NT2/D1 (cell line): ENCODE results near the gene CAPRIN2.

Experiments
- DNase-seq: peaks from one replicate; pipeline ENCODE4 v3.0.0-alpha.2; 2011; ENCODE audit warnings: low read depth, low spot score
- H3K27me3 ChIP-seq: 2 replicates; pipeline ENCODE4 v1.6.0; 2011; ENCODE audit warnings: mild to moderate bottlenecking; ENCODE audit not compliant: insufficient read length, insufficient read depth
- H3K36me3 ChIP-seq: 2 replicates; pipeline ENCODE4 v1.6.1; 2011; ENCODE audit warnings: mild to moderate bottlenecking, low read length, mixed read lengths; ENCODE audit not compliant: insufficient read depth, insufficient read length
- H3K4me1 ChIP-seq: 2 replicates; pipeline ENCODE4 v1.5.1; 2011; ENCODE audit not compliant: insufficient read depth, insufficient read length
- H3K4me3 ChIP-seq: 2 replicates; pipeline ENCODE4 v1.5.1; 2011; ENCODE audit warnings: low read depth; ENCODE audit not compliant: insufficient read length
- H3K9ac ChIP-seq: 2 replicates; pipeline ENCODE4 v1.6.0; 2011; ENCODE audit warnings: low read depth; ENCODE audit not compliant: insufficient read length
- H3K9me3 ChIP-seq: 2 replicates; pipeline ENCODE4 v1.5.1; 2011; ENCODE audit warnings: mild to moderate bottlenecking, low read length; ENCODE audit not compliant: insufficient read depth
- SUZ12 ChIP-seq: IDR thresholded peaks from 2 replicates; pipeline ENCODE4 v1.6.1; 2011; ENCODE audit not compliant: insufficient read length, insufficient read depth; ENCODE audit errors: extremely low read depth
- YY1 ChIP-seq: IDR thresholded peaks from 2 replicates; pipeline ENCODE4 v1.6.1; 2011; ENCODE audit not compliant: insufficient read length, insufficient read depth
- ZNF274 ChIP-seq: IDR thresholded peaks from 2 replicates; pipeline ENCODE4 v1.6.1; 2011; ENCODE audit warnings: mild to moderate bottlenecking, low read depth, low read length

Gene CAPRIN2

GRCh38 chr12:30754750-30755394 lies at the start of gene CAPRIN2:
CAPRIN2 (minus strand) TSS chr12:30754951; CDS start chr12:30753520, 1,431 bp downstream.
- DNase-seq = peak; percentile 100
- Histone ChIP-seq H3K9ac (peak within 1 kb of the TSS; percentile 83), H3K4me3 (peak within 1 kb of the TSS; percentile 68), H3K27me3 (peaks cover 7% of the 10 kb centered on the region), H3K4me1 (peaks cover 6% of the 10 kb centered on the region), H3K36me3 (peaks cover 26% of the 10 kb centered on the region), H3K9me3 (no peaks in the 10 kb centered on the region)
- no peak for TF ChIP-seq YY1
- TF ChIP-seq ZNF274 = no peak
- no peak for TF ChIP-seq SUZ12

GRCh38 chr12:30797689-30798088 lies 42.9 kb upstream of the CAPRIN2 start:
- TF ChIP-seq SUZ12 = no peak
- TF ChIP-seq ZNF274 = no peak
- TF ChIP-seq YY1 = no peak
- Histone ChIP-seq H3K9me3 (peaks cover 2% of the 10 kb centered on the region; the same call in 1 of the 2 replicates), H3K4me1 (peaks cover 10% of the 10 kb centered on the region), H3K27me3 (peaks cover 8% of the 10 kb centered on the region), H3K4me3 (no peak overlapping the region), H3K36me3 (peaks cover 39% of the 10 kb centered on the region), H3K9ac (no peak overlapping the region)
- no peak for DNase-seq

- Histone ChIP-seq H3K27me3 (peaks cover 8% of the 10 kb centered on the region), H3K9ac (peak overlapping the region; percentile 69), H3K9me3 (no peaks in the 10 kb centered on the region), H3K36me3 (peaks cover 36% of the 10 kb centered on the region), H3K4me3 (peak overlapping the region; percentile 79), H3K4me1 (peaks cover 10% of the 10 kb centered on the region)
- no peak for DNase-seq
- no peak for TF ChIP-seq YY1
- TF ChIP-seq ZNF274 = no peak
- TF ChIP-seq SUZ12 = no peak
Measured at GRCh38 chr12:30796891-30797371, 42.2 kb upstream of the CAPRIN2 start.

- peaks cover 31% of the 10 kb centered on the region for H3K36me3 ChIP-seq
- no peaks in the 10 kb centered on the region for H3K9me3 ChIP-seq
- H3K9ac ChIP-seq = peak overlapping the region; percentile 92
- peak overlapping the region; percentile 79 for H3K4me3 ChIP-seq
- peaks cover 10% of the 10 kb centered on the region for H3K4me1 ChIP-seq
- peaks cover 8% of the 10 kb centered on the region for H3K27me3 ChIP-seq
- TF ChIP-seq YY1 (no peak), SUZ12 (no peak), ZNF274 (no peak)
- DNase-seq = peak; percentile 77
Measured at GRCh38 chr12:30796313-30796780, 41.6 kb upstream of the CAPRIN2 start.

GRCh38 chr12:30795410-30796312 lies 40.9 kb upstream of the CAPRIN2 start:
- Histone ChIP-seq H3K4me1 (peaks cover 10% of the 10 kb centered on the region), H3K9ac (peak overlapping the region; percentile 92)

GRCh38 chr12:30794591-30795409 lies 40.0 kb upstream of the CAPRIN2 start:
- H3K9me3 ChIP-seq = no peaks in the 10 kb centered on the region
- no peak for TF ChIP-seq YY1
- TF ChIP-seq ZNF274 = no peak
- TF ChIP-seq SUZ12 = no peak
- H3K27me3 ChIP-seq = peaks cover 8% of the 10 kb centered on the region
- H3K9ac ChIP-seq = peak overlapping the region; percentile 51
- peaks cover 10% of the 10 kb centered on the region for H3K4me1 ChIP-seq
- DNase-seq = peak; percentile 99
- H3K36me3 ChIP-seq = peaks cover 16% of the 10 kb centered on the region
- H3K4me3 ChIP-seq = peak overlapping the region; percentile 13

More at GRCh38 chr12:30795410-30796312, 40.9 kb upstream of the CAPRIN2 start:
- Histone ChIP-seq H3K27me3 (peaks cover 8% of the 10 kb centered on the region), H3K9me3 (no peaks in the 10 kb centered on the region), H3K4me3 (peak overlapping the region; percentile 79), H3K36me3 (peaks cover 24% of the 10 kb centered on the region)
- TF ChIP-seq YY1 (no peak), ZNF274 (no peak), SUZ12 (no peak)
- peak; percentile 93 for DNase-seq
